Right lobe of liver (tissue), 6 donors: ENCODE measurements around the gene SOCS7. TPM values are rescaled to one million over a fixed set of nuclear protein-coding genes. Genes with fewer than 3 reads are reported as not detected.

Source experiments
- ATAC-seq, 4 donors: fragments of 200-7000 bp; cut with Tn5 transposase; one replicate each; pipeline ENCODE4 v1.9.1; 2020; ENCODE audit warnings: mild to moderate bottlenecking in 4 of 4, moderate library complexity in 4 of 4
- DNase-seq, 3 donors: peaks; one replicate each; pipeline ENCODE4 v3.0.0-alpha.2; 2020
- H3K27ac ChIP-seq, 3 donors: fragments of 200-600 bp; one replicate each; pipeline ENCODE4 v1.8.0; 2022
- H3K27me3 ChIP-seq, 2 donors: fragments of 200-600 bp; one replicate each; pipeline ENCODE4 v1.8.0; 2022
- H3K36me3 ChIP-seq, 4 donors: fragments of 200-600 bp; sonication (generic) in 1 of 4; one replicate each; pipeline versions ENCODE4 v1.5.1 to v1.8.0; 2017 to 2022; ENCODE audit warnings: control low read depth in 1 of 4
- H3K4me1 ChIP-seq, 4 donors: fragments of 200-600 bp; sonication (generic) in 1 of 4; one replicate each; pipeline versions ENCODE4 v1.5.1 to v1.8.0; 2017 to 2022; ENCODE audit warnings: control low read depth in 1 of 4
- H3K4me3 ChIP-seq, 3 donors: fragments of 200-600 bp; one replicate each; pipeline ENCODE4 v1.8.0; 2022
- H3K9me3 ChIP-seq, 4 donors: fragments of 200-600 bp; sonication (generic) in 1 of 4; one replicate each; pipeline versions ENCODE4 v1.5.1 to v1.8.0; 2017 to 2022; ENCODE audit warnings: control low read depth in 1 of 4
- POLR2A ChIP-seq: fragments of 450-650 bp; IDR thresholded peaks from one replicate; pipeline ENCODE4 v1.6.1; 2017; ENCODE audit warnings: antibody characterized with exemption, mild to moderate bottlenecking
- WGBS: methylation state at CpG from one replicate; pipeline ENCODE4 v1.1.6; 2018; ENCODE audit warnings: low coverage, low lambda C conversion rate; ENCODE audit not compliant: insufficient coverage; ENCODE audit errors: missing lambda C conversion rate; 5-methylcytosine and 5-hydroxymethylcytosine counted together
- intact Hi-C, 2 donors: fragments of 100-400 bp; cut with DNase I; formaldehyde crosslinking; loops; one replicate each; pipeline versions ENCODE4 v1.11.2 to v1.14.1; 2022
- total RNA-seq, 6 experiments: library from RNA; depleted of rRNA in 2 of 6; stranded (reverse); fragments of >200 nt in 2 of 6; fragmentation: NEBNext Ultra II Directional in 3 of 6; extraction: Animal tissue kit (Norgen Biotek cat#: 25700) in 3 of 6; gene quantifications; one replicate each; pipeline versions ENCODE4 v1.1.0 to v1.2.4, GENCODE V29; 2016 to 2023
- TF ChIP-seq, protein P1 (sequence below), 4 donors: fragments of 200-600 bp in 3 of 4; fragments of 450-650 bp in 1 of 4; IDR thresholded peaks; one replicate each; pipeline versions ENCODE4 v1.5.1 to v1.8.0; 2016 to 2022; ENCODE audit warnings: antibody characterized with exemption in 4 of 4, mild to moderate bottlenecking in 2 of 4
- donor health status: DM: no; HTN: yes; CAD: no.
- donor health status: DM: no; HTN: no; CAD: no.
- donor health status: DM: no; HTN: no; CAD: no.
- donor health status: DM: no; HTN: yes; CAD: no.
- donor health status: DM: no; HTN: yes; CAD: no.

Gene SOCS7
- total RNA-seq, 6 experiments from 2014 or later, result 2.2 to 6.0 (median 4.3) TPM

DNA sequence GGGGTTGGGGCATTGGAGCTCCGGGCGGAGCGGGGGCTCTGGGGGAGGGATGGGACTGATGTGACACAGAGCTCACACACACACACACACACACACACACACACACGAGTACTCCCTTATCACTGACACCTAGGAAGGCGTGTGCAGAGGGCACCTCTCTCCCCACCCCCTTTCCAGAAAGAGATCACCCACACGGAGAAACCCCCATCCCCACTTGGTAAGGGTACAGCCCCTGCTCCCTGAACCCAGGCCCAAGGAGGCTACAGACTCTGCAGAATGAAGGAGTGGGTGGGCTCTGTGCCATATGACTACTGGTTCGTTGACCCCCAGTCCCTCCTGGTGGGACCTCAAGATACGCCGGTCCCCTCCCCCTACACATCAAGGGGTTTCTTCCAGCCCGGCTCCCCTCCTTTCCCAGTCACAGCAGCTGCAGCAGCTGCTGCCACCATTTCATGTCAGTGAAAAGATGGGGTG lies 67.9 kb downstream of the SOCS7 start:
- TF ChIP-seq, protein P1, sequence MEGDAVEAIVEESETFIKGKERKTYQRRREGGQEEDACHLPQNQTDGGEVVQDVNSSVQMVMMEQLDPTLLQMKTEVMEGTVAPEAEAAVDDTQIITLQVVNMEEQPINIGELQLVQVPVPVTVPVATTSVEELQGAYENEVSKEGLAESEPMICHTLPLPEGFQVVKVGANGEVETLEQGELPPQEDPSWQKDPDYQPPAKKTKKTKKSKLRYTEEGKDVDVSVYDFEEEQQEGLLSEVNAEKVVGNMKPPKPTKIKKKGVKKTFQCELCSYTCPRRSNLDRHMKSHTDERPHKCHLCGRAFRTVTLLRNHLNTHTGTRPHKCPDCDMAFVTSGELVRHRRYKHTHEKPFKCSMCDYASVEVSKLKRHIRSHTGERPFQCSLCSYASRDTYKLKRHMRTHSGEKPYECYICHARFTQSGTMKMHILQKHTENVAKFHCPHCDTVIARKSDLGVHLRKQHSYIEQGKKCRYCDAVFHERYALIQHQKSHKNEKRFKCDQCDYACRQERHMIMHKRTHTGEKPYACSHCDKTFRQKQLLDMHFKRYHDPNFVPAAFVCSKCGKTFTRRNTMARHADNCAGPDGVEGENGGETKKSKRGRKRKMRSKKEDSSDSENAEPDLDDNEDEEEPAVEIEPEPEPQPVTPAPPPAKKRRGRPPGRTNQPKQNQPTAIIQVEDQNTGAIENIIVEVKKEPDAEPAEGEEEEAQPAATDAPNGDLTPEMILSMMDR (IDR thresholded peaks at IDR 0.05), result no peak
- TF ChIP-seq POLR2A, result no peak
- DNase-seq, result no peak
- Histone ChIP-seq H3K4me3 (no peak overlapping the region), H3K4me1 (peaks cover 0 to 8% (median 0%) of the 10 kb centered on the region in 4 donors), H3K9me3 (no peaks in the 10 kb centered on the region), H3K27ac (no peak overlapping the region), H3K27me3 (peaks cover 0 to 5% of the 10 kb centered on the region in 2 donors), H3K36me3 (no peaks in the 10 kb centered on the region)
- WGBS, result 9% methylated on average over 4 of the region's 10 CpGs
- intact Hi-C loops, result loop anchor here (5.0 kb wide), 2 partner anchors 72 to 77 kb away; partner anchors contain the start of gene GPR179 (in 1 of the 2)
- no peak for ATAC-seq

- Histone ChIP-seq H3K9me3 (no peaks in the 10 kb centered on the region), H3K4me3 (no peak overlapping the region), H3K27ac (no peak overlapping the region), H3K4me1 (peaks cover 0 to 2% (median 0%) of the 10 kb centered on the region in 4 donors), H3K27me3 (peaks cover 0 to 5% of the 10 kb centered on the region in 2 donors), H3K36me3 (no peaks in the 10 kb centered on the region)
- ATAC-seq (no peak), DNase-seq (no peak)
- intact Hi-C loops, result loop anchor here (10.0 kb wide), 1 partner anchor 64 kb away; no protein-coding TSS in a partner anchor
- WGBS, result 76% methylated on average over 5 of the region's 6 CpGs
- TF ChIP-seq, protein P1 (IDR thresholded peaks at IDR 0.05), result no peak
- TF ChIP-seq POLR2A, result no peak
These were observed 68.9 kb downstream of the SOCS7 start for GRCh38 chr17:38420518-38420917.

- intact Hi-C loops, result loop anchor here (10.0 kb wide), 1 partner anchor 63 kb away; no protein-coding TSS in a partner anchor
- Histone ChIP-seq H3K4me1 (peaks cover 0 to 2% (median 0%) of the 10 kb centered on the region in 4 donors), H3K27ac (no peak overlapping the region), H3K4me3 (no peak overlapping the region), H3K27me3 (peaks cover 0 to 5% of the 10 kb centered on the region in 2 donors), H3K36me3 (no peaks in the 10 kb centered on the region), H3K9me3 (no peaks in the 10 kb centered on the region)
- TF ChIP-seq, protein P1 (IDR thresholded peaks at IDR 0.05), result no peak
- TF ChIP-seq POLR2A, result no peak
- WGBS, result 35% methylated on average over 9 of the region's 14 CpGs
- DNase-seq, result no peak
- no peak for ATAC-seq
These were observed 69.7 kb downstream of the SOCS7 start for GRCh38 chr17:38421171-38421841.

GRCh38 chr17:38421871-38422827 lies 70.5 kb downstream of the SOCS7 start:
- Histone ChIP-seq H3K4me1 (peaks cover 0 to 2% (median 0%) of the 10 kb centered on the region in 4 donors), H3K27ac (no peak overlapping the region), H3K4me3 (no peak overlapping the region), H3K9me3 (no peaks in the 10 kb centered on the region), H3K36me3 (no peaks in the 10 kb centered on the region), H3K27me3 (peaks cover 0 to 5% of the 10 kb centered on the region in 2 donors)
- 45% methylated on average over 15 of the region's 17 CpGs for WGBS
- DNase-seq, result no peak
- no peak for ATAC-seq
- intact Hi-C loops, result loop anchor here (10.0 kb wide), 1 partner anchor 63 kb away; no protein-coding TSS in a partner anchor
- no peak for TF ChIP-seq POLR2A
- TF ChIP-seq, protein P1 (IDR thresholded peaks at IDR 0.05), result no peak
